C1 segment of cervical spinal cord (tissue), 14 donors: ENCODE results near the gene ABI1.
"Not testable (repeated sequence)": the region's sequence is repeated elsewhere in the genome, so short reads cannot be mapped to it uniquely, and the experiment has no call there.

Source experiments
- DNase-seq, 14 donors: peaks; one replicate each; lab custom pipeline; 2025; lab: John Stamatoyannopoulos, UW

The ABI1 gene

DNA sequence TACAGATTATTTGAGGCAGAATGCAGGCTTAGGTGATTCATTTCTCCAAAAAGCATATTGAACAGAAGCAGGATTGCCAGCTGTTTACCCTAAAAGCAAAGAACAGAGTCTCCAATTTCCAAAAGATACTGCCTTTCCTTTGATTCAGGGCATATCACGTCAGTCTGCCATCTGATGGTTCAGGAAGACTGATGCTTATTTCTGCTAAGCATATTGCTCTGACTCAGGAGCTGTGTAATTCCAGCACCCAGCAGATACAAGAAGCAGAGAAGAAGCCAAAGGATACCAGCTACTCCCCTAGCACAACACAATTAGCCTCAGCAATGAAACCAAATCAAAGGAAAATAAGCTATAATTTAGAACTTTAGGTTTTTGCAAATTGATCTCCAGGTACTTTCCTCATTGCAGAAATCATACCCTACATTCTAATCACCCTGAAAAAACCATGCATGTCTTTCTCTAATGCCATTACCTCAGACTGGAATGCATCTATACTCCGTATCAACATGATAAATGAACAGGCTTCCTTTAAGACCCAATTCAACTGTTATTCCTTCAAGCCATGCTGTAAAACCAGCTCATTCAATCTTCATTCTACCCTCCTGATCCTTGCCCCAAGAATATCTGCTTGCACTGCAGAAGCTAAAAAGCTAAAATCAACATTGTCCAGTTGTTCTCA, 55.1 kb downstream of the ABI1 start:
- DNase-seq = peak in 1 of 14 donors; percentile 52

DNA sequence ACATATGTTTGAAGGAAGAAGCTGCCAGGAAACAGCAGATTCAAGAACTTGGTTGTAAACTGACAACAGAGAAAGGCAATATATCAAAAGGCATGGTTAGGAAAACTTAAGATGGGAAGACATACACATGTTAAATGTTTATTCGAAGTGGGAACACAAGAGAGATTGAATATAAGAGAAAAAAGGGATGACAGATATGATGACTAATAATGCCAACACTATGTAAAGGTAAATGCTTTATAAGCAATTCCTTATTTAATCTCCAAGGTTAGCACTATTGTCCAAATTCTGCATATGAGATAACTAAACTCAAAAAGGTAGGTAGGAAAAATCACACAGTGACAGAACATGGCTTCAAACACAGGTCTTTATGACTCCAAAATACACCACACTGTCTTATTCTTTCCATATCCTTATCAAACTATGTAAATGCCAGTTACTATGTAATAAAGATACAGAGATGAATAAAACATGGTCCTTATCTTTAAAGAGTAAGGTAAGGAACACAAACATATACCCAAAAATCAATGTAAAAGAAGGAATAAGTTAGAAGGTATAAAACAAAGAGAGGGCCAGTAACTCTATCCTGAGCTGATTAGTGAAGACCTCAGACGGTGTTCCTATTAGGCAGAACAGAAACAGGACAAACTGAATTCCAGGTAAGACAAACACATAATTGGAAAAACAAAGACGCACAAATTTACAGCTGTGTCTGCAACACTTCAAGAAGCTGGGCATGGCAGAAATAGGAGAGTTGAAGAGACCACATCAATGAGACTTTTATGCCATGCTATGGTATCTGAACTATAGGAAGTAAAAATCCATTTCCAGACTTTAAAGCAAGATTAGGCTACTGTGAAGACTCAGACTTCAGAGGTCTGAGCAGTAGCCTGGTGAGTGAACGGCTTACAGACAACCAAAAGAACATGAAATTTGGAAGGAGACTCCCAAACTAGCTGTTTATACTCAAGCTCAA, 56.1 kb downstream of the ABI1 start:
- no peak for DNase-seq

DNA sequence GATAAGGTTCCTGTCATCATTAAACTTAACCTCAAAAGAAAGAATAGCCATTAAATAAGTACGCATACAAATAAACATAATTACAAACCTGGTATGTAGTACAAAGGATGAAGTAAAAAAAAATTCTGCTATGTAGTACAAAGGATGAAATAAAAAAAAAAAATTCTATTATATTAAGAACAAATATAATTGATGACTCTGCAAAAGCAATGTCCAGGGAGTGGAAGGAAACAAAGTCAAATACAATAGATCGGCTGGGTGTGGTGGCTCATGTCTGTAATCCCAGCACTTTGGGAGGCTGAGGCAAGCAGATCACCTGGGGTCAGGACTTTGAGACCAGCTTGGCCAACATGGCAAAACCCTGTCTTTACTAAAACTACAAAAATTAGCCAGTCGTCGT, 56.9 kb downstream of the ABI1 start:
- no peak for DNase-seq

- DNase-seq = no peak
These were observed 58.2 kb downstream of the ABI1 start for GRCh38 chr10:26802527-26802926.

- DNase-seq = no peak
These were observed 58.9 kb downstream of the ABI1 start for GRCh38 chr10:26801831-26802230.

DNA sequence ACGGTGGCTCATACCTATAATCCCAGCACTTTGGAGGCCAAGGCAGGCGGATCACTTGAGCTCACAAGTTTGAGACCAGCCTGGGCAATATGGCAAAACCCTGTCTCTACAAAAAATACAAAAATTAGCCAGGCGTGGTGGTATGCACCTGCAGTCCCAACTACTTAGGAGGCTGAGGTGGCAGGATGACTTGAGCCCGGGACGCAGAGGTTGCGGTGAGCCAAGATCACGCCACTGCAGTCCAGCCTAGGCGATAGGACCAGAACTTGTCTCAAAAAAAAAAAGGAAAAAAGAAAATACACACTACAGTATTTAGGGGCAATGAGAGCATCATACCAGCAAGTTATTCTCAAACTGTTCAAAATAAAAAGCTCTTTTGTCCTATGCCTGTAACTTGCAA, 59.5 kb downstream of the ABI1 start:
- DNase-seq = no peak

GRCh38 chr10:26800468-26800867, 60.3 kb downstream of the ABI1 start:
- DNase-seq = no peak

GRCh38 chr10:26799342-26799741, 61.4 kb downstream of the ABI1 start:
- DNase-seq = peak in 1 of 14 donors; percentile 63

- DNase-seq = no peak
These were observed 62.5 kb downstream of the ABI1 start for GRCh38 chr10:26798298-26798697.

DNA sequence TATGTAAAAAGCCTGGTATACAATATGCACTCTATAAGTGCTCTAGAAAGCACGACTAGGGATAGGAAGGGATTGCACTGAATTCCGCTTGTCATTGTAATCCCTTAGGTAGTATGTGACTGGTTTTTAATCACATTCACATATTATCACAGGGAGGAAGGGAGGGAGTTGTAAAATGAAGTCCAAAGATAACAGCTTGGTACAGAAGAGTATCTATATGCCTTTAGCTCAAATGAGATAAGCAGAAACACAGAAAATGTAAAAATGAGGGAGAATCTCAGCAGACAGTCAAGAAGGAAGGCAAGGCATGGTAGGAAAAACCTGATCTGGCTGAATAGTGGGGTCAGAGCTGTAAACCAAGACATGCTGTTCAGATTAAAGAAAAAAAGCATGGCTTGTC, 63.4 kb downstream of the ABI1 start:
- DNase-seq = no peak

DNA sequence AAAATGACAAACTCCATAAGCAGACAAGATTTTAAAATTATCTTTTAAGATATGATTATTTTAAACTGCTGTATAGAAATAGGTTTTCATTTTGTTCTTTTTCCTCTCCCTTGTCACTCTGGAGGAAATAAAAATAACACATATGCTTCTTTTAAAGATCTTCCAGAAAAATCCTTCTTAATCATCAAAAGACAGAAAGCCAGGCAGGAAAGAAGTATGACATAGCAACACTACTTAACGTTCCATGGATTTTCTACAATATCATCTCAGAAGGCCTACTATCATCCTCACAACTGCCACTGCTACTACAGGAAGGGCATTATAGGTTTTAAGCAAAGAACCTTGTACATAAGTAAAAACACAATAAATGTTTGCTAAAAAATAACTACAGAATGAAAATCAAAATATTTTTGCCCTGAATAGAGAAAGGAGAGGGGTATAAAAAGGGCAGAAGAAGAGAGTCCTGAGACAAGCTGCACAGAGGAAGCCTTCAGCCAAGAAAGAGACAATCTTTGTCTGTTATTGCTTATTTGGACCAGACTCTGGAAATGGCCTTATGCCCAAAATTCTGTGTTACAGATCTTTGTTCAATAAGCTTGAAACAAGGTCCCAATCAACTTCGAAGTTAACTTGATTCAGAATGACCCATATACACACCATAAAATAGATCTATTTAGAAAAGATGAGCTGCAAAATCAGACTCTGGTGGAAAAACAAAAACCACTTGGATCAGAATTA, 67.8 kb downstream of the ABI1 start:
- DNase-seq = peak in 1 of 14 donors; percentile 61

DNA sequence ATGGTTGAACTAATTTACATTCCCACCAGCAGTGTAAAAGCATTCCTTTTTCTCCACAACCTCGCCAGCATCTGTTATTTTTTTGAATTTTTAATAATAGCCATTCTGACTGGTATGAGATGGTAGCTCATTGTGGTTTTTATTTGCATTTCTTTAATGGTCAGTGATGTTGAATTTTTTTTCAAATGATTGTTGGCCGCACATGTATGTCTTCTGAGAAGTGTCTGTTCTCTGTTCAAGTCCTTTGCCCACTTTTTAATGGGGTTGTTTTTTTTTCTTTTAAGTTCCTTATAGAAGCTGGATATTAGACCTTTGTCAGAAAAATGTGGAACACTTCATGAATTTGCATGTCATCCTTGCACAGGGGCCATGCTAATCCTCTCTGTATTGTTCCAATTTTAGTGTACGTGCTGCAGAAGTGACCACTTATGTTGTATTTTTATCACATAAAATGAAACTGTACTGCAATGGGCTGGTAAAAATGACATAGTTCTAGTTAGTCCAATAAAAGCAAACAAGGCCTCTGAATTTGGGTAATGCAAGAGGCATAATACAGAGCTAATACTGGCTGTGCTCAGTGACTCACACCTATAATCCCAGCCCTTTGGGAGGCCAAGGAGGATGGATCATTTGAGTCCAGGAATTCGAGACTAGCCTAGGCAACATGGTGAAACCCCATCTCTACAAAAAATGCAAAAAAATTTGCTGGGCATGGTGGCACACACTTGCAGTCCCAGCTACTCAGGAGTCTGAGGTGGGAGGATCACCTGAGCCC, 70.3 kb downstream of the ABI1 start:
- DNase-seq = no peak

- DNase-seq = not testable (repeated sequence)
These were observed 71.0 kb downstream of the ABI1 start for GRCh38 chr10:26789779-26790178.

- DNase-seq = peak in 1 of 14 donors; percentile 86
These were observed 73.4 kb downstream of the ABI1 start for GRCh38 chr10:26787362-26787761.

GRCh38 chr10:26781797-26782196, 79.0 kb downstream of the ABI1 start:
- no peak for DNase-seq

- peak in 3 of 14 donors; percentile 10 to 36 (median 13) for DNase-seq
These were observed 79.8 kb downstream of the ABI1 start for GRCh38 chr10:26780793-26781601.

DNA sequence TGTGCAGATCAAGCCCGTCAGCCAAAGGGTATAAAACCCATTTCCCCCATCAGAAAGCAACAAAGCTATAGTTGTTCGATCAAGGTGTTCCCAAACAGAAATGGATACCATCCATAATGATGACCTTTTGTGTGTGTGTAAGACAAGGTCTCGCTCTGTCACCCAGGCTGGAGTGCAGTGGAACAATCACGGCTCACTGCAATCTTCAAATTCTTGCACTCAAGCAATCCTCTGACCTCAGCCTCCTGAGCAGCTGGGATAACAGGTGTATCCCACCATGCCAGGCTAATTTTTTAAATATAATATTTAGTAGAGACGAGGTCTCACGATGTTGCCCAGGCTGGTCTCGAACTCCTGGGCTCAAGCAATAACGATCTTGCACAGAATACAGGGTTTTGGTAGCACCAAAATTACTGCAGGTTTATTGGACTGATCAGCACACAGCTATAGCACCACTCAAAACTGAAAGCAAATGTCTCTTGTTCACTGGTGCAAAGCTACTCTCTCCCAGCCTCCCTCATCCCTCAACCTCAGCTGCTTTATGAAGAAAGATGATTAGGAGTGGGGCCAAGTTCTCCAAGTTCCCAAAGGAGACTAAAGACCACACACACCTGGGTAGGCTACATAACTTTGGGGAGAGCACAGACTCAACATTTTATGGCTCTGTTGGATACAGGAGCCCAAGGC, 80.5 kb downstream of the ABI1 start:
- no peak for DNase-seq

DNA sequence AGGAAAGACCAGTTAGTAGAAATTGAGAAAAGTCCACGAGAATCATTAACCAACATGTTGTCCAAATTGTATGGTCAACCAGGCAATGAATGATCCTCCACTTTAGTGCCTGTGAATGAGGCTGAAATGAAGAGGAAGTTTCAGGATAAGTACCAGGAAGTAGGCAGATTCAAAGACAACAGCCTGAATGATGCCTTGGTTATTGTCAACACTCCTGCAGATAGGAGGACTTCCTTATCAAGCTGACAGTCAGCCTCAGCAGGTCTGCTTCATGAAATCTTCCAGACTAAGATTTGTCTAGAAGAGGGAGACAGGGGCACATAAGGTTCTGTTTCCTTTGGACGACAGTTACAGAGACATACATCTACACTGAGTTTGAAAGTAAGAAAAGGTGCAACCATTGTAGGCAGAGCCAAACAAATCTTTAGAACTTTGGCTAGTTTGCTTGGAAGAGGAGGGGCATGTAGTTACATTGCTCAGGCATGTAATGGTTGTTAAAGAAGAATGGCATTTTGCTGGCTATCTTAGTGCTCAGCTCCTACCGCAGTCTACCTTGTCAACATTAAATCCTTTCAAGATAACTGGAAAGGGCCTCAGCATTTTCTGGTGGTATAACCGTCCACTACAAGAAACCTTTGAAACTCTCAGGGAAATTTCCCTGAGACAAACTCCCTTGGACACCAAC, 81.4 kb downstream of the ABI1 start:
- no peak for DNase-seq

DNA sequence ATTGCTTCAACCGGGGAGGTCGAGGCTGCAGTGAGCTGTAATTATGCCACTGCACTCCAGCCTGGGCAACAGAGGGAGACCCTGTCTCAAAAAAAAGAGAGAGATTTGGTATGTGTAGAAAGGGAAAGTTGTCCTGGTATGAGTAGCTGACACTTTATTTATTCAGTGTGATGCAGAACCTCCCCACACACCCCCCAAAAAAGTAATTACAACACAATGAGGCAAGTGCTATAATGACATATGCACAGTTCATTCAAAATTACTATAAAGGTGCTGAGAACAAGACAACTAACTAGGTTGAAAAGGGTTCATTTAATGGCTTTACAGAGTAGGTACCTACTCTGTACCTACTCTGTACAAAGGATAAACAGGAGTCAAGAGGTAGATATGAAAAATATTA, 83.1 kb downstream of the ABI1 start:
- DNase-seq = no peak
